GM18951 (cell line): ENCODE results near the gene AMPH.

Source experiments
- POLR2A ChIP-seq: IDR thresholded peaks from 4 replicates; pipeline ENCODE4 v1.6.1; 2011; ENCODE audit warnings: mild to moderate bottlenecking; ENCODE audit not compliant: insufficient read length, insufficient read depth; ENCODE audit errors: extremely low read depth
- in situ Hi-C: fragments of 300-500 bp; cut with MboI; formaldehyde crosslinking; loops from one replicate; pipeline ENCODE4 v1.12.0; 2022; ENCODE audit warnings: low sequenced_read_pairs, mixed read lengths, inconsistent platforms; ENCODE audit not compliant: unreplicated experiment

AMPH gene

DNA sequence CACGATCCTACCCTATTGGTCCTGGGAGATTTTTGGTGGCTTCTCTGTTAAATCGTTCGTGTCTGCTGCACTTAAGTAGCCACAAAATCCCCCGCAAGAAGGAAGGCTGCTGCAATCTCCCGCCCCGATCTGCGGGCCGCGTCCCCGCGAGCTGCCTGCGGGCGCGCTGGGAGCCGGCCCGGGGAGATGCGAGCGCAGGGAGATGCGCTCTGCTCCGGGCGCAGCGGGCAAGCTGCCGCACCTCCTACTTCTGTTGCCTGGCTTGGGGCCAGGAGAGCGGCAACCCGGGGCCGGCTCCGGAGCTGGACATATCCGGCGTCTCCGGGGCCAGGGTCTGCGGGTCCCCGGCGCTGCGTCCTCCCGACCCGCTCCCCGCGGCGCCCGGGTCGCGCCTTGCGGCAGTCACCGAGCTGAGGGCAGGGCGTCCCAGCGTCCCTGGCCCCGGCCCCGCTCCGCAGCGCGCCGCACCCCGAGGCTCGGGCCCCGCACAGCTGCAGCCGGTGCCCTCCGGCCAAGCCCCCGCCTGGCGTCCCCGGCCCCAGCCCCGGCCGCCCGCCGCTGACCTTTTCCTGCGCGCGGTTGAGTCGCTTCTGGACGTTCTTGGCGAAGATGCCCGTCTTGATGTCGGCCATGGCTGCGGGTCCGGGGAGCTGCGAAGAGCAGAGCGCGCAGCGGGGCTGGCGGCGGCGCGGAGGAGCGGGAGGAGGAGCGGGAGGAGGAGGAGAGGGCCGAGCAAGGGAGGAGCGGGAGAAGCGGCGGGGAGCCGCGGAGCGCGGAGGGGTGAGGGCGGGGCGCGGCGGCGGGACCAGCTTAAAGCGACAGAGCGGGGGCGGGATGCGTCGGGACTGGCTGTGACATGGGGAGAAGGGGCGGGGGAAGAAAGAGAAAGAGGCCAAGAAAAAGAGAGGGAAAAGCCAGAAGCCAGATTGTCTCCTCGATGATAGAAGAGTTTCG lies at the start of gene AMPH:
Gene AMPH (minus strand): TSS at position 654 of the 954 bp plus-strand sequence. CDS start 22 bp downstream, at position 632.
- in situ Hi-C loops = no loop called here
- TF ChIP-seq POLR2A = no peak

DNA sequence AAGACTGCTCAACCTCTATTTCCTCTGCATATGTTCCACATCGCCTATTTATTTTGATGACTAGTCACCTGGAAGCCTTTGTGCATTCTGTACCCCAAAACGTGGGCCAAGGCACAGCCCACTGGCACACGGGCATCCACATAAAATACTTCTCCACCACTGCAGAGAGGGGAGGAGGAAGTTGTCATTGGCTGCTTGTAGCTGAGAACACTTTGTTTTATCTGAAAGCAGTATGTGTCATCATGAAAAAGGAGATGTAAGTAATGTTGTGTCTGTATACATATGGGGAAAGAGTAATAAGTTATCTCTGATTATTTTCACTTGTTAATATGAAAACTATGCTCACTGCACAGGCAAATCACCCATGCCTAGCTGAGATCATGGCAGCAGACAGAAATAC lies 48.2 kb upstream of the AMPH start:
- TF ChIP-seq POLR2A = no peak
- in situ Hi-C loops = no loop called here

- TF ChIP-seq POLR2A = no peak
- in situ Hi-C loops = no loop called here
These were observed 47.5 kb upstream of the AMPH start for GRCh38 chr7:38678698-38679054.

GRCh38 chr7:38677981-38678697 lies 47.0 kb upstream of the AMPH start:
- in situ Hi-C loops = no loop called here
- TF ChIP-seq POLR2A = no peak

- in situ Hi-C loops = no loop called here
- TF ChIP-seq POLR2A = no peak
These were observed 44.4 kb upstream of the AMPH start for GRCh38 chr7:38675494-38676106.

- no peak for TF ChIP-seq POLR2A
- in situ Hi-C loops = loop anchor here (25.0 kb wide), 1 partner anchor 262 kb away; no protein-coding TSS in a partner anchor
These were observed 43.3 kb upstream of the AMPH start for GRCh38 chr7:38674513-38674912.

GRCh38 chr7:38673795-38674194 lies 42.6 kb upstream of the AMPH start:
- in situ Hi-C loops = loop anchor here (25.0 kb wide), 1 partner anchor 261 kb away; no protein-coding TSS in a partner anchor
- no peak for TF ChIP-seq POLR2A

DNA sequence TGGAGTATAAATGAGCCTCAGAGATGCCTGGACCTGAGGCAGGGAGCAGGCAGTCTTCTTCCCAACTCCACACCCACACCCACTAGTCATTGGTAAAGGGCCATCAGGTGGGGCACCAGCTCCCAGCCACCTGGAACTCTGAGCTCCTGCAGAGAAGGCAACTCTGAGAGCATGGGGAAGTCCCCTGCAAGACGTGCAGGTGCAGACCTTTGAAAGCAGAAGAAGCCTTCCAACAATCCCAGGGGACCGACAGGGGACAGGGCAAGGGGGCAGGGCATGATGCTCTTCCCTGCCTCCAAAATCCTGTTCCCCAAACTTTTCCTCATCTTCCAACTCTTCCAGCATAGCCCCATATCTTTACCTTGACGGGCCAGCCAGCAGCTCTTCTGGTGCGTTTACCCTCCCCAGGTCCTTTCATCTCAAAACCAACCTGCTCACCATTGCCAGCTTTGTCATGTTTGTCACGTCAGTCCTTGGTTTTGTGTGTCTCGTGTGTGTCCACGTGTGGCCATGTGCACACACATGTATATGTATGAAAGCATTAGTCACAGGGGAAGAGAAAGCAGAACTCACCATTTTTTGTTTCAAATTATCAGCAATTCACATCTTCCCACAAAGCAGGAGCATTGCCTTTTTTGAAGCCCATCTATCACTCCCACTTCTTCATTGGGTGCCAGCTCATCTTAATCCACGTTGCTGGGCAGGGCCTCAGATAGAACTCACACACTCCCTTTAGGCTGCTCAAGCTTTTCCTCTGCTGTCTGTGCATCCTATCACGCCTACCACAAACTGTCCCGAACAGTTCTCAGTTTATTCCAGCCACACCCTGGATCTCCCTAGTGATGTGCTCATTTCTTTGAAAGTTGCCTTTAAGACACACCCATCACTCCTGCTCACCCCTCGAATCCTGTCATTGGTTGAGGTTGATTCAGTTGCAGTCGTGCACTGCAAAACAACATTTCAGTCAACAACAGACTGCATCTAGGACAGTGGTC lies 41.0 kb upstream of the AMPH start:
- in situ Hi-C loops = loop anchor here (25.0 kb wide), 1 partner anchor 260 kb away; no protein-coding TSS in a partner anchor
- no peak for TF ChIP-seq POLR2A

DNA sequence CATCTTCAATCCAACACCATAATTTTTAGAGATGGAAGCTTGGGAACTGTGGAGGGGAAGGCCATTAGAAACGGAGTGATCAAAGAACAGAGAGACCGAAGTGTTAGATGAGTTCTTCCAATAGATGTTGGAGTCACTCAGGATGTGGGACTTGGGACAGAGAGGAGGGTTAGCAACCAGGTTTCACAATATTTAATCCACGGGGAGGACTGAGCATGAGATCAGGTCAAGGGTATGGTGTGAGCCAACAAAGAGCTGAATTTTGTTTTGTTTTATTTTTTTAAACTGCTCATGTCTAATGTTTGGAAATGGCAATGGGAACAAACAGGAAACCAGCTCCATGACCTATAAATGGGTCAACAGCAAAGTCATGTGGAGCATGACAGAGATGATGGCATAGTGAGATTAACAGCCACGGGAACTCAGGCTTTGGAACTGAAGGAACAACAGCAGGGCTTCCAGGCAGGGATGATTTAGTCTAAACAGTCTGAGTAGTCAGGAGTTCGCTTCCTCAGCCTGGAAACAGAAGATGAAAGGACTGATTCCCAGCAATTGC lies 38.9 kb upstream of the AMPH start:
- no peak for TF ChIP-seq POLR2A
- in situ Hi-C loops = loop anchor here (25.0 kb wide), 1 partner anchor 258 kb away; no protein-coding TSS in a partner anchor

DNA sequence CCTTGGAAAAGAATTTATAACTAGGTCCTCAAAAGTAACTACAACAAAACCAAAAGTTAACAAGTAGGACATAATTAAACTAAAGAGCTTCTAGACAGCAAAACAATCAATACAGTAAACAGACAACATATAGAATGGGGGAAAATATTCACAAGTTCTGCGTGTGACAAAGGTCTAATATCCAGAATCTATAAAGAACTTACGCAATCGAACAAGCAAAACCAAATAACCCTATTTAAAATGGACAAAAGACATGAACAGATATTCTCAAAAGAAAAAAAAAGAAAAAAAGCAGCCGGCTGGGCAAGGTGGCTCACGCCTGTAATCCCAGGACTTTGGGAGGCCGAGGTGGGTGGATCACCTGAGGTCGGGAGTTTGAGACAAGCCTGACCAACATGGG lies 33.8 kb upstream of the AMPH start:
- TF ChIP-seq POLR2A = no peak
- in situ Hi-C loops = loop anchor here (25.0 kb wide), 1 partner anchor 253 kb away; no protein-coding TSS in a partner anchor

DNA sequence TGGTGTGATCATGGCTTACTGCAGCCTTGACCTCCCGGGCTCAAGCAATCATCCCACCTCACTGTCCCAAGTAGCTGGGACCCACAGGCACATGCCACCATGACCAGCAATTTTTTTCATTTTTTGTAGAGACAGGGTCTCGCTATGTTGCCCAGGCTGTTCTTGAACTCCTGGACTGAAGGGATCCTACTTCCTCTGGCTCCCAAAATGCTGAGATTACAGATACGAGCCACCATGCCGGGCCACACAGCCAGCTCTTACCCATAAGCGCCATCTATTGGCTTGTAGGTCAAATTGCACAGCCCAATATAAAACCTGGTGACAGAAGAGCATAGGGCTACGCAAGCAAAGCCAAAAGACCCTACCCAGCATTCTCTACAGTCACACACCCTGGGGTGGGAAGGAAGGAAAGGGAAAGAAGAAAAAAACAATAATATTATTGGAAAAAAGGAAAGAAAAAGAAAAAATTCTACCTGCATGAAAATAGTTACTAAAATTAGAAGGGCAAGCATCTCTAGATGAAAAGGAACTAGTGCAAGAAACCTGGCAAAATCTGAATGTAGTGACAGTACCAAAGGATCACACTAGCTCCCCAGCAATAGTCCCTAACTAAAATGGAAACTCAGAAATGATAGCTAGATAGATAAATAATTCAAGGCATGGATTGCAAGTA lies 29.4 kb upstream of the AMPH start:
- in situ Hi-C loops = loop anchor here (25.0 kb wide), 1 partner anchor 248 kb away; no protein-coding TSS in a partner anchor
- no peak for TF ChIP-seq POLR2A

DNA sequence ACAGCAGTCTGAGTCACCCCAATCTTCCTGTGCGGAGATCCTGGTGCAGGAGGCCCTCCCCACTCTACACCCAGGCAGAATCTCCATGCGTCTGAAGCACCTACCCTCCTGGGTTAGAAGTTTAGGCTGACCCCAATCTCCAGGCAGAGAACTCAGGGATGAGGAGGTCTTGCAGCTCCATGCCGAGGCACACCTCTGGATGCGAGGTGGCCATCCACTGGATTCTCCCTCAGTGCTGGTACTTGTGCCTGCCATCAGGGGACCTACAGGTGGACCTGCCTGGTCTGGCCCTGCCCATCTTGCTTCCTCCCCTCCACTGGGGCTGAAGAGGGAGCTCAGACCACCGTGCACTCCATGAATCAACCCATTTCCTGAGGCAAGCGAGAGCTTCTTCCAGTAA lies 28.8 kb upstream of the AMPH start:
- in situ Hi-C loops = loop anchor here (25.0 kb wide), 1 partner anchor 248 kb away; no protein-coding TSS in a partner anchor
- TF ChIP-seq POLR2A = no peak
